B cell (primary cell): ENCODE measurements around the gene EDDM13.

Experiments used
- CTCF ChIP-seq: fragments of 200-600 bp; IDR thresholded peaks from one replicate; pipeline ENCODE4 v1.8.0; 2022; ENCODE audit warnings: antibody characterized with exemption, mild to moderate bottlenecking
- EZH2 ChIP-seq: IDR thresholded peaks from 2 replicates; pipeline ENCODE4 v1.6.1; 2012; ENCODE audit warnings: borderline replicate concordance, low read depth, mild to moderate bottlenecking, moderate library complexity, low read length; ENCODE audit not compliant: insufficient read depth, poor library complexity, severe bottlenecking

- TF ChIP-seq EZH2 (no peak), CTCF (no peak)
Measured at GRCh38 chr19:56356944-56357343, 84.4 kb downstream of the EDDM13 start.
